Measurements from ENCODE around the gene TTF2. TPM values are rescaled to one million over a fixed set of nuclear protein-coding genes. Genes with fewer than 3 reads are reported as not detected.
A peak's percentile ranks its signal among the peaks of the same experiment; 100 is the strongest.

TTF2 gene
- total and polyA plus RNA-seq, 9 of the 15 experiments (the other 6 are each of a cell fraction or from before 2014, with no cell fraction given) = 9.4 to 71.1 (median 42.1) TPM

DNA sequence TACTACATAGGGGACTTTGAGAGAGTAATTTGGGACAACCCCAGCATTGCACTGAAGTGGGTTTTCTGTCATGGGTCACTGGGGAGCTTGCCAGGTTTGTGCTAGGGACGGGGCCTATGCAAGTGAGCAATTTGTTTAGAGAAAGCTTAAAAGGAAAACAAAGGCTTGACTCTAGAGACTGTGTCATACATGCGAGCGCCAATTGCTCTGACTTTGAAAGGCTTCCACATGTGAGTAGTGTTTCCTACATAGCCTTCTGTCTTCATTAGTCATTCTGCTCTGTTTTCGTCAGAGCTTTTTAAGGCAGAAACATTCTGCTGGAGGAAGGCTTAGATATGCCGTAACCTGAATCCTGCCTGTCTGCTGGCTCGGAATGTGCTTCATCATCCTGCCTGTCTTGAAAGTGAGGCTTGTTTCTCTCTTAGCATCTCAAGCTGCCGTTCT, 33.0 kb downstream of the TTF2 start (continued):
- TF ChIP-seq ZNF232 (CRISPR knock-in tag; IDR thresholded peaks at IDR 0.05) (no peak), ZBTB7A (IDR thresholded peaks at IDR 0.05; ENCODE audit: borderline replicate concordance, control insufficient read depth, low read depth, low read length) (no peak), ATF7 (IDR thresholded peaks at IDR 0.05) (peak; percentile 41; the same call in 1 of the 2 replicates), PML (IDR thresholded peaks at IDR 0.05; ENCODE audit: low read length) (no peak), JUN (IDR thresholded peaks at IDR 0.05; ENCODE audit: borderline replicate concordance, low read depth, low read length) (peak; percentile 29; the same call in 1 of the 2 replicates), JUN (CRISPR knock-in tag; IDR thresholded peaks at IDR 0.05; ENCODE audit: borderline replicate concordance) (no peak), TEAD4 (IDR thresholded peaks at IDR 0.05; ENCODE audit: low read length) (peak; percentile 88), TEAD4 (CRISPR knock-in tag; IDR thresholded peaks at IDR 0.05; ENCODE audit: borderline replicate concordance) (peak; percentile 40; the same call in 1 of the 2 replicates), CBX8 (IDR thresholded peaks at IDR 0.05; ENCODE audit: borderline replicate concordance, extremely low read depth, low read depth, low read length, poor library complexity, severe bottlenecking) (no peak), U2AF1 (optimal IDR thresholded peaks at IDR 0.05; ENCODE audit: low read depth, low read length) (no peak), MTA3 (IDR thresholded peaks at IDR 0.05; ENCODE audit: borderline replicate concordance) (0 out of 2 replicates have a peak, but pooled peaks have one; percentile 20)
- TF ChIP-seq, protein P1, sequence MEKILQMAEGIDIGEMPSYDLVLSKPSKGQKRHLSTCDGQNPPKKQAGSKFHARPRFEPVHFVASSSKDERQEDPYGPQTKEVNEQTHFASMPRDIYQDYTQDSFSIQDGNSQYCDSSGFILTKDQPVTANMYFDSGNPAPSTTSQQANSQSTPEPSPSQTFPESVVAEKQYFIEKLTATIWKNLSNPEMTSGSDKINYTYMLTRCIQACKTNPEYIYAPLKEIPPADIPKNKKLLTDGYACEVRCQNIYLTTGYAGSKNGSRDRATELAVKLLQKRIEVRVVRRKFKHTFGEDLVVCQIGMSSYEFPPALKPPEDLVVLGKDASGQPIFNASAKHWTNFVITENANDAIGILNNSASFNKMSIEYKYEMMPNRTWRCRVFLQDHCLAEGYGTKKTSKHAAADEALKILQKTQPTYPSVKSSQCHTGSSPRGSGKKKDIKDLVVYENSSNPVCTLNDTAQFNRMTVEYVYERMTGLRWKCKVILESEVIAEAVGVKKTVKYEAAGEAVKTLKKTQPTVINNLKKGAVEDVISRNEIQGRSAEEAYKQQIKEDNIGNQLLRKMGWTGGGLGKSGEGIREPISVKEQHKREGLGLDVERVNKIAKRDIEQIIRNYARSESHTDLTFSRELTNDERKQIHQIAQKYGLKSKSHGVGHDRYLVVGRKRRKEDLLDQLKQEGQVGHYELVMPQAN (IDR thresholded peaks at IDR 0.05; ENCODE audit: borderline replicate concordance) = no peak
- TF ChIP-seq, protein P2, sequence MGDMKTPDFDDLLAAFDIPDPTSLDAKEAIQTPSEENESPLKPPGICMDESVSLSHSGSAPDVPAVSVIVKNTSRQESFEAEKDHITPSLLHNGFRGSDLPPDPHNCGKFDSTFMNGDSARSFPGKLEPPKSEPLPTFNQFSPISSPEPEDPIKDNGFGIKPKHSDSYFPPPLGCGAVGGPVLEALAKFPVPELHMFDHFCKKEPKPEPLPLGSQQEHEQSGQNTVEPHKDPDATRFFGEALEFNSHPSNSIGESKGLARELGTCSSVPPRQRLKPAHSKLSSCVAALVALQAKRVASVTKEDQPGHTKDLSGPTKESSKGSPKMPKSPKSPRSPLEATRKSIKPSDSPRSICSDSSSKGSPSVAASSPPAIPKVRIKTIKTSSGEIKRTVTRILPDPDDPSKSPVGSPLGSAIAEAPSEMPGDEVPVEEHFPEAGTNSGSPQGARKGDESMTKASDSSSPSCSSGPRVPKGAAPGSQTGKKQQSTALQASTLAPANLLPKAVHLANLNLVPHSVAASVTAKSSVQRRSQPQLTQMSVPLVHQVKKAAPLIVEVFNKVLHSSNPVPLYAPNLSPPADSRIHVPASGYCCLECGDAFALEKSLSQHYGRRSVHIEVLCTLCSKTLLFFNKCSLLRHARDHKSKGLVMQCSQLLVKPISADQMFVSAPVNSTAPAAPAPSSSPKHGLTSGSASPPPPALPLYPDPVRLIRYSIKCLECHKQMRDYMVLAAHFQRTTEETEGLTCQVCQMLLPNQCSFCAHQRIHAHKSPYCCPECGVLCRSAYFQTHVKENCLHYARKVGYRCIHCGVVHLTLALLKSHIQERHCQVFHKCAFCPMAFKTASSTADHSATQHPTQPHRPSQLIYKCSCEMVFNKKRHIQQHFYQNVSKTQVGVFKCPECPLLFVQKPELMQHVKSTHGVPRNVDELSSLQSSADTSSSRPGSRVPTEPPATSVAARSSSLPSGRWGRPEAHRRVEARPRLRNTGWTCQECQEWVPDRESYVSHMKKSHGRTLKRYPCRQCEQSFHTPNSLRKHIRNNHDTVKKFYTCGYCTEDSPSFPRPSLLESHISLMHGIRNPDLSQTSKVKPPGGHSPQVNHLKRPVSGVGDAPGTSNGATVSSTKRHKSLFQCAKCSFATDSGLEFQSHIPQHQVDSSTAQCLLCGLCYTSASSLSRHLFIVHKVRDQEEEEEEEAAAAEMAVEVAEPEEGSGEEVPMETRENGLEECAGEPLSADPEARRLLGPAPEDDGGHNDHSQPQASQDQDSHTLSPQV (IDR thresholded peaks at IDR 0.05) = peak; percentile 53; the same call in 1 of the 2 replicates
- TF ChIP-seq, protein P3, sequence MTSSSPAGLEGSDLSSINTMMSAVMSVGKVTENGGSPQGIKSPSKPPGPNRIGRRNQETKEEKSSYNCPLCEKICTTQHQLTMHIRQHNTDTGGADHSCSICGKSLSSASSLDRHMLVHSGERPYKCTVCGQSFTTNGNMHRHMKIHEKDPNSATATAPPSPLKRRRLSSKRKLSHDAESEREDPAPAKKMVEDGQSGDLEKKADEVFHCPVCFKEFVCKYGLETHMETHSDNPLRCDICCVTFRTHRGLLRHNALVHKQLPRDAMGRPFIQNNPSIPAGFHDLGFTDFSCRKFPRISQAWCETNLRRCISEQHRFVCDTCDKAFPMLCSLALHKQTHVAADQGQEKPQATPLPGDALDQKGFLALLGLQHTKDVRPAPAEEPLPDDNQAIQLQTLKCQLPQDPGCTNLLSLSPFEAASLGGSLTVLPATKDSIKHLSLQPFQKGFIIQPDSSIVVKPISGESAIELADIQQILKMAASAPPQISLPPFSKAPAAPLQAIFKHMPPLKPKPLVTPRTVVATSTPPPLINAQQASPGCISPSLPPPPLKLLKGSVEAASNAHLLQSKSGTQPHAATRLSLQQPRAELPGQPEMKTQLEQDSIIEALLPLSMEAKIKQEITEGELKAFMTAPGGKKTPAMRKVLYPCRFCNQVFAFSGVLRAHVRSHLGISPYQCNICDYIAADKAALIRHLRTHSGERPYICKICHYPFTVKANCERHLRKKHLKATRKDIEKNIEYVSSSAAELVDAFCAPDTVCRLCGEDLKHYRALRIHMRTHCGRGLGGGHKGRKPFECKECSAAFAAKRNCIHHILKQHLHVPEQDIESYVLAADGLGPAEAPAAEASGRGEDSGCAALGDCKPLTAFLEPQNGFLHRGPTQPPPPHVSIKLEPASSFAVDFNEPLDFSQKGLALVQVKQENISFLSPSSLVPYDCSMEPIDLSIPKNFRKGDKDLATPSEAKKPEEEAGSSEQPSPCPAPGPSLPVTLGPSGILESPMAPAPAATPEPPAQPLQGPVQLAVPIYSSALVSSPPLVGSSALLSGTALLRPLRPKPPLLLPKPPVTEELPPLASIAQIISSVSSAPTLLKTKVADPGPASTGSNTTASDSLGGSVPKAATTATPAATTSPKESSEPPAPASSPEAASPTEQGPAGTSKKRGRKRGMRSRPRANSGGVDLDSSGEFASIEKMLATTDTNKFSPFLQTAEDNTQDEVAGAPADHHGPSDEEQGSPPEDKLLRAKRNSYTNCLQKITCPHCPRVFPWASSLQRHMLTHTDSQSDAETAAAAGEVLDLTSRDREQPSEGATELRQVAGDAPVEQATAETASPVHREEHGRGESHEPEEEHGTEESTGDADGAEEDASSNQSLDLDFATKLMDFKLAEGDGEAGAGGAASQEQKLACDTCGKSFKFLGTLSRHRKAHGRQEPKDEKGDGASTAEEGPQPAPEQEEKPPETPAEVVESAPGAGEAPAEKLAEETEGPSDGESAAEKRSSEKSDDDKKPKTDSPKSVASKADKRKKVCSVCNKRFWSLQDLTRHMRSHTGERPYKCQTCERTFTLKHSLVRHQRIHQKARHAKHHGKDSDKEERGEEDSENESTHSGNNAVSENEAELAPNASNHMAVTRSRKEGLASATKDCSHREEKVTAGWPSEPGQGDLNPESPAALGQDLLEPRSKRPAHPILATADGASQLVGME (CRISPR knock-in tag; IDR thresholded peaks at IDR 0.05) = no peak

Measured in K562 (cell line).